Activated CD4-positive, alpha-beta T cell treated with anti-CD3 and anti-CD28 coated beads for 36 hours (primary cell): ENCODE results near the gene CENPX. TPM values are rescaled to one million over a fixed set of nuclear protein-coding genes. Genes with fewer than 3 reads are reported as not detected.

Source experiments
- ATAC-seq: fragments of 200-7000 bp; cut with Tn5 transposase; one replicate; pipeline ENCODE4 v1.10.0; 2021; ENCODE audit warnings: mild to moderate bottlenecking, moderate library complexity
- CTCF ChIA-PET: fragments of 350-600 bp; sonication (Branson Sonifier 250); formaldehyde crosslinking; loops from one replicate; lab custom pipeline; 2021; ENCODE audit warnings: antibody characterized with exemption; lab: Charles Lee
- POLR2A ChIA-PET: fragments of 350-600 bp; sonication (Branson Sonifier 250); formaldehyde crosslinking; loops from one replicate; lab custom pipeline; 2021; ENCODE audit warnings: antibody characterized with exemption, inconsistent platforms; lab: Charles Lee
- DNase-seq: peaks from one replicate; pipeline ENCODE4 v3.0.0-alpha.2; 2020
- H3K27ac Mint-ChIP-seq: one replicate; pipeline ENCODE4 v1.8.0; 2021; ENCODE audit warnings: mixed read lengths
- H3K27me3 Mint-ChIP-seq: one replicate; pipeline ENCODE4 v1.8.0; 2021; ENCODE audit warnings: mixed read lengths
- H3K36me3 Mint-ChIP-seq: one replicate; pipeline ENCODE4 v1.8.0; 2021; ENCODE audit warnings: low read depth, mixed read lengths
- H3K4me1 Mint-ChIP-seq: one replicate; pipeline ENCODE4 v1.8.0; 2021; ENCODE audit warnings: mixed read lengths
- H3K4me3 Mint-ChIP-seq: one replicate; pipeline ENCODE4 v1.8.0; 2021; ENCODE audit warnings: mild to moderate bottlenecking, moderate library complexity, mixed read lengths
- H3K9me3 Mint-ChIP-seq: one replicate; pipeline ENCODE4 v1.8.0; 2021; ENCODE audit warnings: low read depth, mixed read lengths
- intact Hi-C, 2 experiments: fragments of 100-400 bp; cut with DNase I in 1 of 2; cut with micrococcal nuclease in 1 of 2; formaldehyde crosslinking; loops; one replicate each; pipeline versions ENCODE4 v1.14.2 to v1.15.1; 2022 to 2024; cut with DNase I, micrococcal nuclease
- total RNA-seq, 2 experiments: library from RNA; stranded (reverse); gene quantifications; one replicate each; pipeline ENCODE4 v1.2.3, GENCODE V29; 2021

Gene CENPX
- total RNA-seq, 2 experiments from 2014 or later, result 77.5 to 84.1 TPM

DNA sequence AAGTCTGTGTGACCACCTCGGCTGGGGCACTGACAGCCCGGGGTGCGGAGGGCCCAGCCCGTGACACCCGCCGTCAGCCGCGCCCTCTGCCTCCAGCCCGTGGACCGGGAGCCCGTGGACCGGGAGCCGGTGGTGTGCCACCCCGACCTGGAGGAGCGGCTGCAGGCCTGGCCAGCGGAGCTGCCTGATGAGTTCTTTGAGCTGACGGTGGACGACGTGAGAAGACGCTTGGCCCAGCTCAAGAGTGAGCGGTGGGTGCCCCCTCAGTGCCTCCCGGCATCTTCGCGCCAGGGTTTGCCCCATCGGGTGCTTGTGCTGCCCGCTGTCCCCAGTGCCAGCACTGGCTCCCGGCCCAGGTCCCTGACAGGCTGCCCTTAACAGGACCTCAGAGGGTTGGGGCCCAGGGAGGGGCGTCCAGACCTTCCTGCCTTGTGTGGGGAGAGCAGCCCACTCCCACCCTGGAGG, 13.7 kb downstream of the CENPX start:
- Mint-ChIP-seq H3K27ac (no peak overlapping the region), H3K36me3 (no peaks in the 10 kb centered on the region), H3K9me3 (no peaks in the 10 kb centered on the region), H3K4me1 (no peaks in the 10 kb centered on the region), H3K27me3 (no peaks in the 10 kb centered on the region), H3K4me3 (no peak overlapping the region)
- intact Hi-C loops, result no loop called here
- ATAC-seq (no peak), DNase-seq (no peak)
- ChIA-PET CTCF (interaction anchor here (0.5 kb wide), 1 partner anchor 62 kb away, joined by 3 read pairs; no protein-coding TSS in a partner anchor), POLR2A (no interaction called here)

GRCh38 chr17:82008258-82008940, 14.3 kb downstream of the CENPX start:
- ChIA-PET CTCF (no interaction called here), POLR2A (no interaction called here)
- H3K4me3 Mint-ChIP-seq, result no peak overlapping the region
- ATAC-seq, result no peak
- no peaks in the 10 kb centered on the region for H3K9me3 Mint-ChIP-seq
- no peaks in the 10 kb centered on the region for H3K27me3 Mint-ChIP-seq
- intact Hi-C loops, result no loop called here
- H3K27ac Mint-ChIP-seq, result no peak overlapping the region
- H3K4me1 Mint-ChIP-seq, result no peaks in the 10 kb centered on the region
- no peaks in the 10 kb centered on the region for H3K36me3 Mint-ChIP-seq
- DNase-seq, result no peak

GRCh38 chr17:82007495-82008257, 15.0 kb downstream of the CENPX start:
- Mint-ChIP-seq H3K4me3 (no peak overlapping the region), H3K4me1 (no peaks in the 10 kb centered on the region), H3K9me3 (no peaks in the 10 kb centered on the region), H3K27ac (no peak overlapping the region), H3K27me3 (no peaks in the 10 kb centered on the region), H3K36me3 (no peaks in the 10 kb centered on the region)
- ChIA-PET CTCF (no interaction called here), POLR2A (no interaction called here)
- DNase-seq, result no peak
- ATAC-seq, result no peak
- intact Hi-C loops, result no loop called here

DNA sequence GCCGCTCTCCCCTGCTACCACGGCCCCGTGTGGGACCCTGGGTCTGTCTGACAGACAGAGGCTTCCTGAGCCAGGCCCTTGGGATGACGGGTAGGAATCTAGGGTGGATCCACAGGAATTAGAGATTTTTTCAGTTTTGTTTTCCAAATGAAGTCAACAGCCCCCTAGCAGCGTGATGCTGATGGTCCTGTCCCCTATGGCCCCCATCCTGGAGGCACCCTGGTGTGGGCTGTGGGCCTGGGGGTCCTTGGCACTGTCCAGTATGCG, 15.5 kb downstream of the CENPX start:
- Mint-ChIP-seq H3K4me1 (no peaks in the 10 kb centered on the region), H3K27ac (no peak overlapping the region), H3K36me3 (no peaks in the 10 kb centered on the region), H3K27me3 (no peaks in the 10 kb centered on the region), H3K9me3 (no peaks in the 10 kb centered on the region), H3K4me3 (no peak overlapping the region)
- ChIA-PET CTCF (no interaction called here), POLR2A (no interaction called here)
- intact Hi-C loops, result no loop called here
- ATAC-seq (no peak), DNase-seq (no peak)

DNA sequence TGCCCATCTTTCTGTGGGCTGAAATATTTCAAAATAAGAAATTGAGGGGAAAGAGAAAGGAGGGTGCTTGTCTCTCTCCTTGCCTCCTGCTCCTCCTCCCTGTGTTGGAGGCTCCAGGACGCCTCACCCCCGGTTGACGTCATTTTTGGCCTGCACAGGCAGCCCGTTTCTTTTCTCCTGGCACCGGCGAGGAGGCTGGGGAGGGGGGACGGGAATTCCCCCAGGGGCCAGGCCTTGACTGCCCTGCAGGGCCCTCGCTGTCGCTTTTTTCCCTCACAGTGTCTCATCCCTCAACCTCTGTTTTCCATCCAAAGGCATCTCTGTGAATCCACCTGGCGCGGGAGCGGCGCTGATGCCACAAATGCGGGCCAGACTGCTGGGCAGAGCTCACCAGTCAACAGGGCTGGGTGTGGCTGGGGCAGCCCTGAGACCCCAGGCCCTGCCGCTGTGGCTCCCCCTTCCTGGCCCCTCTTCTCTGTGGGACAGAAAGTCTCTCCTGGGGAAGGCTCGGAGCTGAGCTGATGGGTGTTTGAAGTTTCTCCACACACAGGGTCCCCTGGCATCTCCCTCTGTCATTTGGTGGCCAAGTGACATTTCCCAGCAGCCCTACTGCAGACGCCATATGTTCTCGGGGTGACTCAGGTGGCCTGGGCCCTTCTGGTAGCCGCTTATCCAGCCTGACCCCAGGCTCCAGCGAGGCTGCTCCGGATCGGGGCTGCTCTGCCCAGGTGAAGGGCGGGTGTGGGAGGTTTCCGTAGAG, 16.0 kb downstream of the CENPX start:
- intact Hi-C loops, result no loop called here
- no peak overlapping the region for H3K4me3 Mint-ChIP-seq
- H3K9me3 Mint-ChIP-seq, result no peaks in the 10 kb centered on the region
- no peak overlapping the region for H3K27ac Mint-ChIP-seq
- no peaks in the 10 kb centered on the region for H3K27me3 Mint-ChIP-seq
- CTCF ChIA-PET, result no interaction called here
- DNase-seq (no peak), ATAC-seq (no peak)
- POLR2A ChIA-PET, result no interaction called here
- H3K4me1 Mint-ChIP-seq, result no peaks in the 10 kb centered on the region
- H3K36me3 Mint-ChIP-seq, result no peaks in the 10 kb centered on the region

- CTCF ChIA-PET, result interaction anchor here (0.5 to 0.7 kb wide), 2 partner anchors 17 to 50 kb away, joined by 3 read pairs; partner anchors contain the start of genes CENPX and LRRC45
- DNase-seq (no peak), ATAC-seq (no peak)
- Mint-ChIP-seq H3K4me1 (no peaks in the 10 kb centered on the region), H3K4me3 (no peak overlapping the region), H3K36me3 (no peaks in the 10 kb centered on the region), H3K27me3 (no peaks in the 10 kb centered on the region), H3K27ac (peak overlapping the region; percentile 55), H3K9me3 (no peaks in the 10 kb centered on the region)
- POLR2A ChIA-PET, result no interaction called here
- intact Hi-C loops, result no loop called here
Measured at GRCh38 chr17:82005701-82006348, 16.9 kb downstream of the CENPX start.

GRCh38 chr17:82004517-82005455, 17.9 kb downstream of the CENPX start:
- no peaks in the 10 kb centered on the region for H3K9me3 Mint-ChIP-seq
- ATAC-seq, result no peak
- intact Hi-C loops, result no loop called here
- no peak overlapping the region for H3K4me3 Mint-ChIP-seq
- ChIA-PET CTCF (interaction anchor here (0.7 kb wide), 2 partner anchors 49 to 349 kb away, joined by 3 read pairs; no protein-coding TSS in a partner anchor), POLR2A (no interaction called here)
- no peak overlapping the region for H3K27ac Mint-ChIP-seq
- no peaks in the 10 kb centered on the region for H3K27me3 Mint-ChIP-seq
- H3K4me1 Mint-ChIP-seq, result no peaks in the 10 kb centered on the region
- no peak for DNase-seq
- H3K36me3 Mint-ChIP-seq, result no peaks in the 10 kb centered on the region

- peak; percentile 91 for ATAC-seq
- Mint-ChIP-seq H3K4me3 (no peak overlapping the region), H3K9me3 (no peaks in the 10 kb centered on the region), H3K36me3 (no peaks in the 10 kb centered on the region), H3K27me3 (no peaks in the 10 kb centered on the region), H3K27ac (no peak overlapping the region), H3K4me1 (no peaks in the 10 kb centered on the region)
- POLR2A ChIA-PET, result no interaction called here
- peak; percentile 68 for DNase-seq
- CTCF ChIA-PET, result no interaction called here
- intact Hi-C loops, result no loop called here
Measured at GRCh38 chr17:82003411-82004381, 19.0 kb downstream of the CENPX start.

- H3K27me3 Mint-ChIP-seq, result no peaks in the 10 kb centered on the region
Measured at GRCh38 chr17:82001571-82002056, 21.1 kb downstream of the CENPX start.

More at GRCh38 chr17:82001571-82002056, 21.1 kb downstream of the CENPX start:
- no peak overlapping the region for H3K4me3 Mint-ChIP-seq
- intact Hi-C loops, result no loop called here
- DNase-seq (no peak), ATAC-seq (no peak)
- no peak overlapping the region for H3K27ac Mint-ChIP-seq
- H3K36me3 Mint-ChIP-seq, result peaks cover 1% of the 10 kb centered on the region
- POLR2A ChIA-PET, result no interaction called here
- H3K9me3 Mint-ChIP-seq, result no peaks in the 10 kb centered on the region
- H3K4me1 Mint-ChIP-seq, result no peaks in the 10 kb centered on the region
- CTCF ChIA-PET, result no interaction called here
